WI38 (cell line): ENCODE measurements around the gene LIPM.

Experiments used
- H3K4me3 ChIP-seq: 2 replicates; pipeline ENCODE4 v1.5.1; 2011; ENCODE audit warnings: low read depth, mild to moderate bottlenecking, control low read depth, low read length
- TF ChIP-seq, protein P1 (sequence below): IDR thresholded peaks from 2 replicates; pipeline ENCODE4 v1.5.1; 2012; ENCODE audit warnings: low read depth, mild to moderate bottlenecking, control low read depth, low read length

Gene LIPM, protein sequence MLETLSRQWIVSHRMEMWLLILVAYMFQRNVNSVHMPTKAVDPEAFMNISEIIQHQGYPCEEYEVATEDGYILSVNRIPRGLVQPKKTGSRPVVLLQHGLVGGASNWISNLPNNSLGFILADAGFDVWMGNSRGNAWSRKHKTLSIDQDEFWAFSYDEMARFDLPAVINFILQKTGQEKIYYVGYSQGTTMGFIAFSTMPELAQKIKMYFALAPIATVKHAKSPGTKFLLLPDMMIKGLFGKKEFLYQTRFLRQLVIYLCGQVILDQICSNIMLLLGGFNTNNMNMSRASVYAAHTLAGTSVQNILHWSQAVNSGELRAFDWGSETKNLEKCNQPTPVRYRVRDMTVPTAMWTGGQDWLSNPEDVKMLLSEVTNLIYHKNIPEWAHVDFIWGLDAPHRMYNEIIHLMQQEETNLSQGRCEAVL

DNA sequence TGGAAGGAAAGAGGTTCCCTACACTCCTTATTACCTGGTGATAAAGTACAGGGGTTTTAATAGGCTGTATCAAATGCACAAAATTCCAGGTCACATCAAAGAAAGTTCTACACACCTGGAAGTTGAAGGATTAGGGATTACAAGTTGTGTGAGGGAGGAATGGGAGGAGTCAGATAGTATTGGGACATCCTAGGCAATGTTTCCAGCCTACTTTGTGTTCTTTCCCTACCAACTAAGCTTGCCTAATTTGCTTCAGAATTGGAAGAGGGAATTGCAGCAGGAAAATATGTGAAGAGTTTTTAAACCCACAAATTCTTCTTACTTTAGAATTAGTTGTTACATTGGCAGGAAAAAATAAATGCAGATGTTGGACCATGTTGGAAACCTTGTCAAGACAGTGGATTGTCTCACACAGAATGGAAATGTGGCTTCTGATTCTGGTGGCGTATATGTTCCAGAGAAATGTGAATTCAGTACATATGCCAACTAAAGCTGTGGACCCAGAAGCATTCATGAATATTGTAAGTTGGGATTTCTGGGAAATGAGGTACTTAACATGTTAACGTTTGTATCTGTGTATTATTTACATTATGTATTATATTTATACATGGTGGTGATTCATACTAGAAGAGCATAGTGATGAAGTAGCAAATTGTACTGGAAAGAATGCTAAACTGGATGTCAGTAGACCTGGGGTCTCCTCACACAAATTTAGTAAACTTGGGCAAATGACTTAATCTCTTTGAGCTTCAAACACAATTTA, at the start of gene LIPM:
TSS of gene LIPM (plus strand) at position 208 of the 763 bp plus-strand sequence. CDS start at position 375, 167 bp downstream.
- H3K4me3 ChIP-seq, result no peak within 1 kb of the TSS
- TF ChIP-seq, protein P1, sequence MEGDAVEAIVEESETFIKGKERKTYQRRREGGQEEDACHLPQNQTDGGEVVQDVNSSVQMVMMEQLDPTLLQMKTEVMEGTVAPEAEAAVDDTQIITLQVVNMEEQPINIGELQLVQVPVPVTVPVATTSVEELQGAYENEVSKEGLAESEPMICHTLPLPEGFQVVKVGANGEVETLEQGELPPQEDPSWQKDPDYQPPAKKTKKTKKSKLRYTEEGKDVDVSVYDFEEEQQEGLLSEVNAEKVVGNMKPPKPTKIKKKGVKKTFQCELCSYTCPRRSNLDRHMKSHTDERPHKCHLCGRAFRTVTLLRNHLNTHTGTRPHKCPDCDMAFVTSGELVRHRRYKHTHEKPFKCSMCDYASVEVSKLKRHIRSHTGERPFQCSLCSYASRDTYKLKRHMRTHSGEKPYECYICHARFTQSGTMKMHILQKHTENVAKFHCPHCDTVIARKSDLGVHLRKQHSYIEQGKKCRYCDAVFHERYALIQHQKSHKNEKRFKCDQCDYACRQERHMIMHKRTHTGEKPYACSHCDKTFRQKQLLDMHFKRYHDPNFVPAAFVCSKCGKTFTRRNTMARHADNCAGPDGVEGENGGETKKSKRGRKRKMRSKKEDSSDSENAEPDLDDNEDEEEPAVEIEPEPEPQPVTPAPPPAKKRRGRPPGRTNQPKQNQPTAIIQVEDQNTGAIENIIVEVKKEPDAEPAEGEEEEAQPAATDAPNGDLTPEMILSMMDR, result no peak

DNA sequence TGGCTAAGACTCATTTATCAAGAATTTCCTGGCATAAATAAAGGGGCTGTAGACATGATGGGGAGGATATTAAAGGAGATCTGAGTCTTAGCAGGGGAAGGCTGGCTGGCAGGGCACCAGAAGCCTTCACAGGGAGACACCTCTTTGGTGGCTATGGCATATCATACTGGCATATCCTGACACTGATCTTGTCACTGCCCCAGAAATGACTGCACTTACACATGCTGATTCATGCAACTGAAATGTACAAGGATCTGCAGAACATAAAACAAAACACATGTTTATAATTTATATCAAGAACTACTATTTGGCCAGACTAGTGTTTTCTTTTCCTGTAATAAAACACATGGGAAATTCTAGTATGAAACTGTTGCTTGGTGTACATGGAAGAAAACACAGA, 48.2 kb upstream of the LIPM start:
- no peak overlapping the region for H3K4me3 ChIP-seq
- TF ChIP-seq, protein P1, result no peak

DNA sequence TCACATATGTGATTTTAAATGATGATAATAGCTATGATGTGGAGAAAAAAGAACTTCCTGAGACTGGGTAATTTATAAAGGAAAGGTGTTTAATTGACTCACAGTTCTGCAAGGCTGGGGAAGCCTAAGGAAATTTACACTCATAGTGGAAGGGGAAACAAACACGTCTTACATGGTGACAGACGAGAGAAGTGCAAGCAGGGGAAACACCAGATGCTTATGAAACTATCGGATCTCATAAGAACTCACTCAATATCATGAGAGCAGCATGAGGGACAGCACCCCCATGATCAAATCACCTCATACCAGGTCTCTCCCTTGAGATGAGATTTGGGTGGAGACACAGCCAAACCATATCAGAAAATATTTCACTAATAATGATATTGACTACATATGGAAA, 46.8 kb upstream of the LIPM start:
- TF ChIP-seq, protein P1, result no peak
- H3K4me3 ChIP-seq, result no peak overlapping the region

DNA sequence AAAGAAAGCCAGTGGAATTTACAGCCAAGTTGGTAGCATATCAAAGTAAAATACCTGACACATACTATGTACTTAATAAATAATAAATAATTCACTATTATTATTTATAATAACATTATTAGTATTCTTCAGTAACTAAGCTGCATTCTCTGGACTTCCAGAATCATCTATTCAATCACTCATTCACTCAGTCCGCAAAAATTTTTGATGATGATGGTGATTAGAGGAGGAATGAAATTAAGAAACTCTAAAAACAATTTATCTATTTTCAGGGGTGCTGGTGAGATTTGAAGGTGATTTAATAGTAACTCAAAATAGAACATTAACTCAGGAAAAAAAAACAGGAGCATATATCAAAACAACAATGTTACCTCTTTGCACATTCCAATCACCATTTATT, 45.9 kb upstream of the LIPM start:
- H3K4me3 ChIP-seq, result no peak overlapping the region
- TF ChIP-seq, protein P1, result no peak

DNA sequence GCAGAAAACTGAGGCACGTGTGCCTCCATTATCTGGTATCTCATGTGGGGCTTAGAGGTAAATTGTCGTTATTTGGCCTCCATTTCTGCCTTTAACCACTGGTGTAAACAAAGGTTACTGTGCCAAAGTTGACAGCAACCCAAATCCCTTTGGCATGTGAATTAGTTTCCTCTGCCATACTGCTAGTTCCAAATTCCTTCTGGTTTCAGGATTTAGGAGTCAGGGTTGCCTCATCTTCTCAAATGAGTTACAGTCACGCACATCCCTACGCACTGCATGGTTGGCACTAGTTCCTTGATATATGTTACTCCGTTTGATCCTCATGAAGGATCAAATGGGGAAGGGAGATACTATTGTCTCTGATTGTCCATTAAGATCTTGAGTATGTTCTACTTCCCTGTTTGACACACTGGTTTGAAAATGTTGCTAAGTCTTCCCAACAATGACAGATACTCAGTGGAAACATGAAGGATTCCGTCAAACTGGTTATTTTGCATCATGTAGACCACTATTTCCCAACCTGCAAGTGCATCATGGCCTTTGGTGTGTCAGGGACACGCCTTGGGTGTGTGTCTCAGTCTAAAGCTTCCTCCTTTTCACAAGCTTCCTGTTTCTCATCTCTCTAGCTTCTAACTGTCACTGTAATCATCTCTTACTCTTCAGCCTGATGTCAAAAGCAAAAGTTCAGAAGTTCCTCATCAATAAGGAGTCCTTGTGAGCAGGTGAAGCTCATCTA, 43.0 kb upstream of the LIPM start, which contains the start of gene LIPN:
TSS of gene LIPN (plus strand) at position 655 of the 736 bp plus-strand sequence. CDS start 1,386 bp downstream, outside the sequence.
- H3K4me3 ChIP-seq, result no peak within 1 kb of the TSS
- TF ChIP-seq, protein P1, result no peak

DNA sequence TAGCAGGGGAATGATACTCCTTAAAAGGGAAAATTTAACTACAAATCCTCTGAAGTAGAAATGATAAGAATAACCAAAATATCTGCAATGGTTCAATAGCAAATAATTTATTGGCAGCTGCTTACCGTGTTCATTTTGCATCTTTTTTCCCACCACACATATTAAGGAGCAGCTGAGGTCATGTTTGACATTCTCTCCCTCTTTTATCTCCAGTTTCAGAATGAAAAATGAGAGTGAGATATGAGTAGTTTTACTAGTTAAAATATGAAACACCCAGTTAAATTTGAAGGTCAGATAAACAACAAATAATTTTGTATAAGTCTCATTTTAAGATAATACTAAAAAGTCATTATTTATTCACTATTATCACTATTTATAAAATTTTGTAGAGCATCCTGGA, 39.6 kb upstream of the LIPM start:
- TF ChIP-seq, protein P1, result no peak
- no peak overlapping the region for H3K4me3 ChIP-seq
